LNCaP clone FGC (cell line): Measurements from ENCODE around the gene SLC10A7.

ENCODE experiments used
- DNase-seq: peaks from one replicate; pipeline ENCODE4 v3.0.0-alpha.2; 2011; ENCODE audit warnings: low read depth
- H3K4me3 ChIP-seq: 2 replicates; pipeline ENCODE4 v1.5.1; 2011; ENCODE audit warnings: mild to moderate bottlenecking, low read depth, low read length, control low read depth
- TF ChIP-seq, protein P1 (sequence below): IDR thresholded peaks from 2 replicates; pipeline ENCODE4 v1.5.1; 2012; ENCODE audit warnings: mild to moderate bottlenecking; ENCODE audit not compliant: control insufficient read depth, insufficient read depth; ENCODE audit errors: extremely low read depth

Gene SLC10A7

GRCh38 chr4:146294776-146295175, 227.0 kb downstream of the SLC10A7 start:
- DNase-seq: no peak
- no peak overlapping the region for H3K4me3 ChIP-seq
- TF ChIP-seq, protein P1, sequence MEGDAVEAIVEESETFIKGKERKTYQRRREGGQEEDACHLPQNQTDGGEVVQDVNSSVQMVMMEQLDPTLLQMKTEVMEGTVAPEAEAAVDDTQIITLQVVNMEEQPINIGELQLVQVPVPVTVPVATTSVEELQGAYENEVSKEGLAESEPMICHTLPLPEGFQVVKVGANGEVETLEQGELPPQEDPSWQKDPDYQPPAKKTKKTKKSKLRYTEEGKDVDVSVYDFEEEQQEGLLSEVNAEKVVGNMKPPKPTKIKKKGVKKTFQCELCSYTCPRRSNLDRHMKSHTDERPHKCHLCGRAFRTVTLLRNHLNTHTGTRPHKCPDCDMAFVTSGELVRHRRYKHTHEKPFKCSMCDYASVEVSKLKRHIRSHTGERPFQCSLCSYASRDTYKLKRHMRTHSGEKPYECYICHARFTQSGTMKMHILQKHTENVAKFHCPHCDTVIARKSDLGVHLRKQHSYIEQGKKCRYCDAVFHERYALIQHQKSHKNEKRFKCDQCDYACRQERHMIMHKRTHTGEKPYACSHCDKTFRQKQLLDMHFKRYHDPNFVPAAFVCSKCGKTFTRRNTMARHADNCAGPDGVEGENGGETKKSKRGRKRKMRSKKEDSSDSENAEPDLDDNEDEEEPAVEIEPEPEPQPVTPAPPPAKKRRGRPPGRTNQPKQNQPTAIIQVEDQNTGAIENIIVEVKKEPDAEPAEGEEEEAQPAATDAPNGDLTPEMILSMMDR: no peak

GRCh38 chr4:146292508-146292907, 229.2 kb downstream of the SLC10A7 start:
- no peak overlapping the region for H3K4me3 ChIP-seq
- DNase-seq: no peak
- TF ChIP-seq, protein P1: no peak

- TF ChIP-seq, protein P1: no peak
- no peak for DNase-seq
- no peak overlapping the region for H3K4me3 ChIP-seq
These were observed 230.4 kb downstream of the SLC10A7 start for GRCh38 chr4:146291313-146291712.

DNA sequence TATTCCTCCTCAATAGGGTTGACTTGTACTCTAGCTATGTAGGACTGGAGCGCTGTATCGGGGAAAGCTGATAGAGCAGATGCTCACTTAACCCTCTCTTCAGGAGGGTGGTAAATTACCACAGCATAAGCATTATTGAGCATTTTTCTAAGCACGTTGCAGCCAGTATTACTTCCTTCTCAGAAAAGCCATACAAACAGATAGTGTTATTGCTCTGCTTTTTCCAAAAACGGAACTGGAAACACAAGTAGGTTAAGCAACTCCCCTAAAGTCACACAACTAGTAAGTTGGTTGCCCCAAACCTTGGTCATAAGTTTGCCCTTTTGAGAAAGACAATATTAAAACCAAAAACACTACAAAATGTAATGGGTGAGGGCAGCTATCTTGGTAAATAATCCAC, 233.5 kb downstream of the SLC10A7 start:
- DNase-seq: no peak
- TF ChIP-seq, protein P1: no peak
- no peak overlapping the region for H3K4me3 ChIP-seq

DNA sequence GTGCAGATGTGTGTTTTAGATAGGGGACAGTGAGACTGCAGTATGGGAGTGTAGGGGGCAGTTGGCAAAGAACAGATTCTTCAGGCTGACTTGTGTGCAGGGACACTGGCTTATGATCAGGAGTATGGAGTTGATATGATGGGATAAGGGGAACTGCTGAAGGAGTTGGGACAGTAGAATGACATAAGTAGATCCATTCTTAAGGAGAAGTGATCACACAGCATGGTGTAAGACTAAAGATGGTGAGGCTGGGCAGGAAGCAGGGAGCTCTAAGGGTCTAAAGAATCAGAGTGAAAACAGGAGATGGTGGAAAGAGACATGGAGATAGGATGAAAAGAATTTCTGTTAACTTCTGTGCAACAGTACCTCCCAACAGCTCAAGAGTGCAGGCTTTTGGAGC, 236.7 kb downstream of the SLC10A7 start:
- H3K4me3 ChIP-seq: no peak overlapping the region
- TF ChIP-seq, protein P1: no peak
- no peak for DNase-seq

DNA sequence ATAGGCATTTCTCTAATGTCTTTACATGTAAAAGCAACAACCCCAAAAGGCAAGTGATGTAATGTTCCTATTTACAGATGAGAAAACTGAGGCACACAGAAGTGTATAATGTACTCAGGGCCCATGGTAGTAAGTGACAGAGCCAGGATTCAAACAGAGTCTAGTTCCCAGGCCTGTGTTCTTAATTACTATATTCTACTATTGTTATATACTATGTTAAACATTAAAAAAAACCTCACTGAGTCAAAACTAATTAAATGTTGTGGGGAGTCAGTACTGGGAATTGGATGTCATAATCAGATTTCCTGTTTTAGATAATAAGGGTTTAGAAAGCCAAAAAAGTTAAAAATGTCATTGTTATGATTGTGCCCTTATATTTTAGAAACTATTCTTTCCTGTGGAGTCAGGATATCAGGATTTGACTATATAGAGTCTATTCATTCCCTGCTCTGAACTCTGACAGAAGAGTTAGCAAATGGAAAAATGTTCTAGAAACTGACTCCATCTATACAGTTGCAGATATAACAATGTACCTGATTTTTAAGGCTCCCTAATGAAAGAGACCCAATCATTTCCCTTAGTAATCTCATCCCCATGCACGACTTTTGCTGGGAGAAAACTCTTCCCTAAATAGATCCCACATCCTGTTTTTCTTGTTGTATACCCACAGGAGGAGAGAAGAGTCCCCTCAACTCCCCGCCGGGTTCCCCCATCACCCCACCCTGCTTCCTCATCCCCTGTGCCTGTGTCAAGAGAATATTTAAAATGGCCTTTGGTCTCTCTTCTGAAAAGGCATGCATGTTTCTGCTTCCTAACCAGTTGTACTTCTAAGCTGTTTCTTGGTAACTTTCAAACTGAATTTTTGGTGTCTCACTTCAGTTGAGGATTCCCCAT, 237.7 kb downstream of the SLC10A7 start:
- TF ChIP-seq, protein P1: no peak
- no peak for DNase-seq
- no peak overlapping the region for H3K4me3 ChIP-seq

GRCh38 chr4:146282657-146283056, 239.1 kb downstream of the SLC10A7 start:
- TF ChIP-seq, protein P1: no peak
- DNase-seq: no peak
- no peak overlapping the region for H3K4me3 ChIP-seq
